ENCODE measurements around the gene NLRP5. TPM values are rescaled to one million over a fixed set of nuclear protein-coding genes. Genes with fewer than 3 reads are reported as not detected.
"Not testable (repeated sequence)": the region's sequence is repeated elsewhere in the genome, so short reads cannot be mapped to it uniquely, and the experiment has no call there.

The NLRP5 gene
- total RNA-seq, 1 donor from 2014 or later = not detected

DNA sequence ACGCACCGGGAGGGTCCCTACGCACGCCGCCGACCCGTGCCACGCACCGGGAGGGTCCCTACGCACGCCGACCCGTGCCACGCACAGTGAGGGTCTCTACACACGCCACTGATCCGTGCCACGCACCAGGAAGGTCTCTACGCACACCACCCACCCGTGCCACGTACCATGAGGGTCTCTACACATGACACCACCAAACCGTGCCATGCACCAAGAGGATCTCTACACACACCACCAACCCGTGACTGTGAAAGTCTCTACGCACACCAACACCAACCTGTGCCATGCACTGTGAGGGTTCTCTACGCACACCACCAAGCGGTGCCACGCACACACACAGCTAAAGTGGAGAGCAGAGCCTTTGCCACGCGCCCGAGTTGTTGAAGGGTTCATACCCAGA is 117.8 kb downstream of the NLRP5 start:
- Histone ChIP-seq H3K9me3 (ENCODE audit: control insufficient read depth in 3 of 3, low read length in 3 of 3) (no peaks in the 10 kb centered on the region), H3K27ac (ENCODE audit: low read depth, low read length) (no peak overlapping the region), H3K4me1 (ENCODE audit: control insufficient read depth in 3 of 3, insufficient read depth in 3 of 3, low read length in 3 of 3) (peaks cover 22 to 31% (median 29%) of the 10 kb centered on the region in 3 donors), H3K9ac (ENCODE audit: low read depth in 1 of 3, low read length in 3 of 3) (peak overlapping the region in 1 of 3 donors; percentile 1), H3K27me3 (ENCODE audit: control insufficient read depth in 3 of 3, insufficient read depth in 3 of 3, low read length in 3 of 3) (no peaks in the 10 kb centered on the region), H3K36me3 (ENCODE audit: control insufficient read depth in 3 of 3, insufficient read depth in 3 of 3, low read length in 3 of 3) (peaks cover 3 to 15% (median 11%) of the 10 kb centered on the region in 3 donors), H3K4me3 (ENCODE audit: low read length in 3 of 3) (no peak overlapping the region)

DNA sequence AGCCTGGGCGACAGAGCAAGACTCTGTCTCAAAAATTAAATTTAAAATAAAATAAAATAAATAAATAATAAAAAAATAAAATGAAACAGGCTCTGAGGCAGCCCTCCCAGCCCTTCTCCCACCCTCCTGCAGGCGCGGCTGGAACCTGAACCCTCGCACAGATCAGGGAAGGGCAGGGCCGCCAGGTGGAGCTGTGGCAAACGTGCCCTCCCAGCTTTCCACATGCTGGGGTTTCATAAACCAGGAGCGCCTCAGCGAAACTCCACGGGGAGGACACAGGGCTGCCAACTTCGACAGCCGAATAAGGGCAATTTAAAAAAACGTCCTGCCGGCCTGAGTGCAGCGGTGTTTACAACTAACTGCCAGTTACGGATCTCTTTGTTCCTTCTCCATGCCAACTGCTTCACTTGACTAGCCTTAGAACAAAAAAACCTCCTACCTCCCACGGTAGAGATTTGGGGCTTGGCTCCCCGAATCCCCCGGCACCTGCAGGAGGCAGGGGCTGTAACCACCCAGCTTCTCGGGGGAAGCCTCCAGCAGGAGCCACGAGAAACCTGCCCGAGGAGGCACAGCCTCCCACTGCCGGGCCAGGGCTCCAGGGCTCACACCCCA is 118.6 kb downstream of the NLRP5 start:
- Histone ChIP-seq H3K9me3 (ENCODE audit: control insufficient read depth in 3 of 3, low read length in 3 of 3) (no peaks in the 10 kb centered on the region), H3K4me3 (ENCODE audit: low read length in 3 of 3) (peak overlapping the region in 1 of 3 donors; percentile 29), H3K27me3 (ENCODE audit: control insufficient read depth in 3 of 3, insufficient read depth in 3 of 3, low read length in 3 of 3) (no peaks in the 10 kb centered on the region), H3K27ac (ENCODE audit: low read depth, low read length) (no peak overlapping the region), H3K4me1 (ENCODE audit: control insufficient read depth in 3 of 3, insufficient read depth in 3 of 3, low read length in 3 of 3) (peaks cover 26 to 34% (median 32%) of the 10 kb centered on the region in 3 donors), H3K9ac (ENCODE audit: low read depth in 1 of 3, low read length in 3 of 3) (peak overlapping the region in 2 of 3 donors; percentile 50 to 57), H3K36me3 (ENCODE audit: control insufficient read depth in 3 of 3, insufficient read depth in 3 of 3, low read length in 3 of 3) (peaks cover 3 to 11% (median 10%) of the 10 kb centered on the region in 3 donors)

DNA sequence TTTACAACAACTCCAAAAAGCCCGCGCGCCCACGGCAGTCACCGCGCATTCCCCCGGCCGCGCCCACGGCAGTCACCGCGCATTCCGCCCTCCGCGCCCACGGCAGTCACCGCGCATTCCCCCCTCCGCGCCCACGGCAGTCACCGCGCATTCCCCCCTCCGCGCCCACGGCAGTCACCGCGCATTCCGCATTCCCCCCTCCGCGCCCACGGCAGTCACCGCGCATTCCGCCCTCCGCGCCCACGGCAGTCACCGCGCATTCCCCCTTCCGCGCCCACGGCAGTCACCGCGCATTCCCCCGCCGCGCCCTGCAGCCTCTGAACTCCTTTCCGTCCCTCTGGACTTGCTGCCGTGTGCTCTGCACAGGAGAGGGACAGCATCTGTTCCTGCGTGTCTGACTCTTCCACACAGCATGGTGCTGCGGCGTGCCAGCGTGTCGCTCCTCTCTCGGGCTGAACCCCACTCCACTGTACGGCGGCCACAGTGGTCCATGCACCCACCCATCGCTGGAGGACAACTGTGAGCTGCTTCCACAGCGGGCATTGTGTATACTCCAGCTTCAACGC is 119.3 kb downstream of the NLRP5 start:
- Histone ChIP-seq H3K36me3 (ENCODE audit: control insufficient read depth in 3 of 3, insufficient read depth in 3 of 3, low read length in 3 of 3) (peaks cover 3 to 11% (median 7%) of the 10 kb centered on the region in 3 donors), H3K4me1 (ENCODE audit: control insufficient read depth in 3 of 3, insufficient read depth in 3 of 3, low read length in 3 of 3) (peaks cover 34 to 41% (median 40%) of the 10 kb centered on the region in 3 donors)
- not testable (repeated sequence) for H3K9me3 ChIP-seq (ENCODE audit: control insufficient read depth in 3 of 3, low read length in 3 of 3); H3K27me3 ChIP-seq (ENCODE audit: control insufficient read depth in 3 of 3, insufficient read depth in 3 of 3, low read length in 3 of 3); H3K9ac ChIP-seq (ENCODE audit: low read depth in 1 of 3, low read length in 3 of 3); H3K4me3 ChIP-seq (ENCODE audit: low read length in 3 of 3); H3K27ac ChIP-seq (ENCODE audit: low read depth, low read length)

DNA sequence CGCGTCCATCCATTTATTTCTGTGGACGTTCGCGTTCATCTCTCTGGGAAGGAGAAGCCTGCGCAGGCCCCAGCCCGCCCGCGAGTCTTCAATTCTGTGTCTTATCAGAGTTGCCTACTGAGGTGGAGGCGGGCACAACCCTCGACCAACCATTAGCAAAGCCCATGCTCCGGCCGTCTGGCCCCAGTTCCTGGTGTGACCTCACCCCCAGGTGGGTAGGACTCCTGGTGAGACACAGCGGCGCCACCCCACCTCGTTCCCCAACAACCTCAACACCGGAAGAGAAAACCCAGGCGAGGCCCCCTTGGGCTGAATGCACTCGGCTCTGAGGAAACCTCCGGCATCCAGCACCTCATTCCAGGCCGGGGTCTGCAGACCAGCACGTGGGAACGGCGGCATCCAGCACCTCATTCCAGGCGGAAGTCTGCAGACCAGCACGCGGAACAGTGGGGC is 119.8 kb downstream of the NLRP5 start:
- H3K4me1 ChIP-seq (ENCODE audit: control insufficient read depth in 3 of 3, insufficient read depth in 3 of 3, low read length in 3 of 3) = peaks cover 38 to 46% (median 45%) of the 10 kb centered on the region in 3 donors
- H3K27ac ChIP-seq (ENCODE audit: low read depth, low read length) = no peak overlapping the region

DNA sequence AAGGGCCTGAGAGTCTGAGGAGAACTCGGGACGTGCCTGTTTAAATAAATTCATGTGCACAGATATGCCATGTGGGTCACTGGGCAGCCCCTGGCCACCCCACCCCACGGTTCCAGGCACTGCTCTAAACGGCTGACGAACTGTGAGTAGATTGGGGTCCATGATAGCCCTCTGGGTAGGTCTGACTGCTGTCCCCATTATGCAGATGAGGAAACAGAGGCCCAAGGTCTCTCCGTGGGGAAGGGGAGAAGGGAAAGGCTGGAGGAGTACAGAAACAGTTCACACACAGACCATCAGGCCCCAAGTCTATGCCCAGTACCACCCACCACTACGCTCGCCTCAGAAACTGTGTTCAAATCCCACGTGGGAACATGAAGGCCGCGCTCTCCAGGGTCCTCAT is 120.4 kb downstream of the NLRP5 start:
- no peaks in the 10 kb centered on the region for H3K27me3 ChIP-seq (ENCODE audit: control insufficient read depth in 3 of 3, insufficient read depth in 3 of 3, low read length in 3 of 3)
- no peak overlapping the region for H3K27ac ChIP-seq (ENCODE audit: low read depth, low read length)
- peak overlapping the region in 1 of 3 donors; percentile 8 for H3K9ac ChIP-seq (ENCODE audit: low read depth in 1 of 3, low read length in 3 of 3)
- H3K9me3 ChIP-seq (ENCODE audit: control insufficient read depth in 3 of 3, low read length in 3 of 3) = no peaks in the 10 kb centered on the region
- peaks cover 44 to 52% (median 50%) of the 10 kb centered on the region in 3 donors for H3K4me1 ChIP-seq (ENCODE audit: control insufficient read depth in 3 of 3, insufficient read depth in 3 of 3, low read length in 3 of 3)
- H3K4me3 ChIP-seq (ENCODE audit: low read length in 3 of 3) = no peak overlapping the region
- H3K36me3 ChIP-seq (ENCODE audit: control insufficient read depth in 3 of 3, insufficient read depth in 3 of 3, low read length in 3 of 3) = peaks cover 0 to 6% (median 2%) of the 10 kb centered on the region in 3 donors

More for the DNA sequence above, 119.8 kb downstream of the NLRP5 start:
- Histone ChIP-seq H3K36me3 (ENCODE audit: control insufficient read depth in 3 of 3, insufficient read depth in 3 of 3, low read length in 3 of 3) (peaks cover 3 to 7% (median 3%) of the 10 kb centered on the region in 3 donors), H3K4me3 (ENCODE audit: low read length in 3 of 3) (no peak overlapping the region), H3K9me3 (ENCODE audit: control insufficient read depth in 3 of 3, low read length in 3 of 3) (no peaks in the 10 kb centered on the region), H3K9ac (ENCODE audit: low read depth in 1 of 3, low read length in 3 of 3) (no peak overlapping the region), H3K27me3 (ENCODE audit: control insufficient read depth in 3 of 3, insufficient read depth in 3 of 3, low read length in 3 of 3) (no peaks in the 10 kb centered on the region)

DNA sequence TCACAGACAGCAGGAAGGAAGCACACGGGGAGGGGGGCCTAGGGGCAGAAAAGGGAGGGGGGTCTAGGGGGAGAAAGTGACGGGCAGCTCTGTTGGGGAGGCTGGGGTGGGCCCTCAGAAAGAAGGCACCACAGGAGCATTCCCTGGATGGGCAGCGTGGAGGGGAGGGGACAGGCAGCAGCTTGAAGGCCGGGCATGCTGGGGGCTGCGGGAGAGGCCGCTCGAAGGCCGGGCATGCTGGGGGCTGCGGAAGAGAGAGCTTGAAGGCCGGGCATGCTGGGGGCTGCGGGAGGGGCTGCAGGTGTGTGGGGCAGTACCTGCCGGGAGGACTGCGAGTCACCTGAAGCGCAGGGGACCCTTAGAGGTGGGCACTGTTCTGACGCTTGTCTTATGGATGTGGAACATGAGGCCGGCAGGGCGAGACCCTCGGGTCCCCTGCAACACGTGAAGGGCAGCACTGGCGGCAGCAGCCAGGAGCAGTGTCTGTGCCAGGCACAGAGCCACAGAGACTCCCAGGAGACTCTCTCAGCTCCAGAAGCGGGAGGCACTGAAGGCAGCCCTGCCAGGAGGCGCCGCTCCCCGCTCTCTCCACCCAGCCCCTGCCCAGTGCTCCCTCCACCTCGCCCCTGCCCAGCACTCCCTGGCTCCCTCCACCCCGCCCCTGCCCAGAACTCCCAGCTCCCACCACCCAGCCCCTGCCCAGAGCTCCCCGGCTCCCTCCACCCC is 121.2 kb downstream of the NLRP5 start:
- H3K4me1 ChIP-seq (ENCODE audit: control insufficient read depth in 3 of 3, insufficient read depth in 3 of 3, low read length in 3 of 3) = peaks cover 51 to 59% (median 57%) of the 10 kb centered on the region in 3 donors
- H3K36me3 ChIP-seq (ENCODE audit: control insufficient read depth in 3 of 3, insufficient read depth in 3 of 3, low read length in 3 of 3) = peaks cover 0 to 4% (median 0%) of the 10 kb centered on the region in 3 donors
- no peak overlapping the region for H3K4me3 ChIP-seq (ENCODE audit: low read length in 3 of 3)
- H3K9ac ChIP-seq (ENCODE audit: low read depth in 1 of 3, low read length in 3 of 3) = no peak overlapping the region
- H3K27me3 ChIP-seq (ENCODE audit: control insufficient read depth in 3 of 3, insufficient read depth in 3 of 3, low read length in 3 of 3) = no peaks in the 10 kb centered on the region
- no peak overlapping the region for H3K27ac ChIP-seq (ENCODE audit: low read depth, low read length)
- H3K9me3 ChIP-seq (ENCODE audit: control insufficient read depth in 3 of 3, low read length in 3 of 3) = no peaks in the 10 kb centered on the region

DNA sequence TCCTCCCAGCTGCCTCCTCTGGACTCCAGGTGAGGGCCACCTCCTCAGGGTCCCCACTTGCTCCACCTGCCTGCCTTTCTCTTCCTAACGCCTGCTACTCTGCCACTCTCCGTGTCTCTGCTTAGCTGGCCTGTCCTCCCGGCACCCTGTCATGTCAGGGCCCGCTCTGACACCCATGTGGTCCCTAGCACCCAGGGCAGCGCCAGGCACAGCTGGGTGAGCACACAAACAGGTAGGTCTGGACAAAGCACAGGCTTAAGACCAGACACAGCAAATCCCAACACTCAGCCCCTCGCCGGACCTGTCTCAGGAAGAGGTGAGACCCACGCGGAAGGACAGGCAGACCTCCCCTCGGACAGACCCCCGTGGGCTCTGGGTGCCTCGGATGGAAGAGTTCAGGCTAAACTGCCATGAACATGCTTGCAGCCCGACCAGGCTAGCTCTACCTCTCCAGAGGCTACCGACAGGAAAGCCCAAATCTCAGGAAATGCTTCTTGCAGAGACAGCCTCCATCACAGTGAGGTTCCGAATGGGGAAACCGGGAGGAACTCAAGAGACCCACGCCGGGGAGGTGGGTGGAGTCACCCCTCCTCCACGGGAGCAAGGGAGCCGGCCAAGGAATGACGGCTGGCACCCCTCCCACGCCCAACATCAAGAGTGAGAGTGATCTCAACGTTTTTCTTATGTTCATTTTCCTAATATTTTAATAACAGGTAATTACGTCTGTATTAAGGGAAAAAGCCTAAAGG is 122.0 kb downstream of the NLRP5 start:
- no peak overlapping the region for H3K27ac ChIP-seq (ENCODE audit: low read depth, low read length)
- H3K4me1 ChIP-seq (ENCODE audit: control insufficient read depth in 3 of 3, insufficient read depth in 3 of 3, low read length in 3 of 3) = peaks cover 59 to 65% (median 64%) of the 10 kb centered on the region in 3 donors
- H3K9me3 ChIP-seq (ENCODE audit: control insufficient read depth in 3 of 3, low read length in 3 of 3) = no peaks in the 10 kb centered on the region

DNA sequence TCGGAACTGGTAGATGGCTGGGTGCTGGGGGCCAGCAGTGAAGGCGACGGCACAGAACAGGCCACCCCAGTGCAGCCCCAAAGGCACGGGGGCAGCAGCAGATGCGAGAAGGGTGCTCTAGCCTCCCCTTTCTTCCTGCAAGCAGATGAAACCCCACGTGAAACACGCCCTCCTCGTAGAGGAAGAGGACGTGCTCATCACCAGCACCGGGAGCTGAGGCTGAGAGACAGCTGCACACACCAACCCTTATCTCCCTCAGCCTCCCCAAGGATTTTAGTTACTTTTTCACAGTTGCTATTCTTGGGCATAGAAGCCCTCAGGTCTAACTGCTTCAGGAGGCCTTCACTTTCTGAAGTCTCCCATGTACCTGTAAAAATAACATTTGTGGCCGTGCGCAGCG is 122.7 kb downstream of the NLRP5 start:
- H3K4me3 ChIP-seq (ENCODE audit: low read length in 3 of 3) = peak overlapping the region in 2 of 3 donors; percentile 40 to 41
- H3K9me3 ChIP-seq (ENCODE audit: control insufficient read depth in 3 of 3, low read length in 3 of 3) = no peaks in the 10 kb centered on the region
- no peak overlapping the region for H3K9ac ChIP-seq (ENCODE audit: low read depth in 1 of 3, low read length in 3 of 3)
- H3K27me3 ChIP-seq (ENCODE audit: control insufficient read depth in 3 of 3, insufficient read depth in 3 of 3, low read length in 3 of 3) = no peaks in the 10 kb centered on the region
- H3K27ac ChIP-seq (ENCODE audit: low read depth, low read length) = no peak overlapping the region
- H3K4me1 ChIP-seq (ENCODE audit: control insufficient read depth in 3 of 3, insufficient read depth in 3 of 3, low read length in 3 of 3) = peaks cover 62 to 70% (median 68%) of the 10 kb centered on the region in 3 donors
- H3K36me3 ChIP-seq (ENCODE audit: control insufficient read depth in 3 of 3, insufficient read depth in 3 of 3, low read length in 3 of 3) = peaks cover 0 to 2% (median 0%) of the 10 kb centered on the region in 3 donors

More for the DNA sequence above, 122.0 kb downstream of the NLRP5 start:
- peak overlapping the region in 1 of 3 donors; percentile 57 for H3K9ac ChIP-seq (ENCODE audit: low read depth in 1 of 3, low read length in 3 of 3)
- H3K36me3 ChIP-seq (ENCODE audit: control insufficient read depth in 3 of 3, insufficient read depth in 3 of 3, low read length in 3 of 3) = peaks cover 0 to 2% (median 0%) of the 10 kb centered on the region in 3 donors
- H3K4me3 ChIP-seq (ENCODE audit: low read length in 3 of 3) = peak overlapping the region; percentile 40 to 52 (median 43)
- no peaks in the 10 kb centered on the region for H3K27me3 ChIP-seq (ENCODE audit: control insufficient read depth in 3 of 3, insufficient read depth in 3 of 3, low read length in 3 of 3)

DNA sequence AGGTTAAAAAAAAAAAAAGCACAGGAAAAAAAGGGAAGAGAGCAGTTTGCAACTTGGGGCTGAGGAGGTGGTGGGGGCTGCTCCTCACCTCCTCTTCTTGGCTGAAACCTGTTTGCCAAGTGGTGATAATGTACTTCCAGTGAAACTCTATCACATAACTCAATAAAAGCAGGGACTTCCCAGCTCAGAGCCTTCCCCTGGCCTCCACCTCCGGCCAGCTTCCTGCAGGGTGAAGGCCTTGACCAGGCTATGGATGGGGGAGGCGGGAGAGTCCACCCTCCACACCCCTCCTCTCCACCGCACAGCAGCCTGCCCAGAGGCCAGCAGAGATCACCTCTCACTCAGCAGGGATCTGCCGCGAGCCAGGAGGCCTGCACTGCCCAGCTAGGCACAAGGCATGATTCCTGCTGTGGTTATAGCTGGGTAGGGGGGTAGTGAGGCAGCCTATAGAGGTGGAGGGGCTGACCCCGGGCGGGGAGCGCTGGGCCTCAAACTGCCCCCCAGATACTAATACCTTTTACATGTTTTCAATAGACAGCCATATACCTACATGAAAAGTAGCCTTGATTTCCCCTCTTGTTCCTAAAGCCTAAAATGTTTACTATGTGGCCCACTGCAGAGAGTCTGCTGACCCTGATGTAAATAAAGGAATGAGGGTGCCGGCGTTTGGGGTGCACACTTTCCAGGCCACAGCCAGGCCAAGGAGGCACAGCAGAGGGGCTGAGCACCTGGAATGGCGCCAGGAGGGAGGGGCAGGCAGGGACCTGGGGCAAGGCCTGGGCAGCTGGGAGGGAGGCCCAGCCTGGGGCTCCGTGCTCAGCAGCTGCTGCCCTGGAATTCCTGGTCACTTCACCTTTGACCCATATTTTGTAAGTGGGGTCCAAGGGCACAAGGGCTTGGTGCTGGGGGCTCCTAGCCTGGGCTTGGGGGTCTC is 124.2 kb downstream of the NLRP5 start:
- H3K36me3 ChIP-seq (ENCODE audit: control insufficient read depth in 3 of 3, insufficient read depth in 3 of 3, low read length in 3 of 3) = peaks cover 0 to 3% (median 0%) of the 10 kb centered on the region in 3 donors
- H3K9me3 ChIP-seq (ENCODE audit: control insufficient read depth in 3 of 3, low read length in 3 of 3) = no peaks in the 10 kb centered on the region
- peak overlapping the region in 1 of 3 donors; percentile 17 for H3K4me3 ChIP-seq (ENCODE audit: low read length in 3 of 3)
- peaks cover 64 to 75% (median 72%) of the 10 kb centered on the region in 3 donors for H3K4me1 ChIP-seq (ENCODE audit: control insufficient read depth in 3 of 3, insufficient read depth in 3 of 3, low read length in 3 of 3)
- H3K27me3 ChIP-seq (ENCODE audit: control insufficient read depth in 3 of 3, insufficient read depth in 3 of 3, low read length in 3 of 3) = no peaks in the 10 kb centered on the region
- H3K27ac ChIP-seq (ENCODE audit: low read depth, low read length) = peak overlapping the region; percentile 69
- H3K9ac ChIP-seq (ENCODE audit: low read depth in 1 of 3, low read length in 3 of 3) = peak overlapping the region; percentile 33 to 64 (median 45)

All from skeletal muscle tissue (tissue), 4 donors.